Calu3 (cell line): ENCODE results near the gene TMEM182. TPM values are rescaled to one million over a fixed set of nuclear protein-coding genes. Genes with fewer than 3 reads are reported as not detected.

Experiments used
- BruUV-seq: library from RNA; stranded (reverse); fragments of 400-500 nt; replicated peaks from 2 replicates; lab custom pipeline; 2021; lab: Mats Ljungman, UMichigan
- CTCF ChIA-PET: fragments of 300-600 bp; sonication (Branson Sonifier 250); formaldehyde crosslinking; loops from one replicate; lab custom pipeline; 2022; ENCODE audit warnings: antibody characterized with exemption; lab: Charles Lee
- DNase-seq: peaks from one replicate; pipeline ENCODE4 v3.0.0; 2022
- H3K27ac Mint-ChIP-seq: one replicate; pipeline ENCODE4 v1.8.0; 2022; ENCODE audit warnings: mixed read lengths; ENCODE audit not compliant: unreplicated experiment
- H3K27me3 Mint-ChIP-seq: one replicate; pipeline ENCODE4 v1.8.0; 2022; ENCODE audit warnings: mixed read lengths; ENCODE audit not compliant: unreplicated experiment
- H3K36me3 Mint-ChIP-seq: one replicate; pipeline ENCODE4 v1.8.0; 2022; ENCODE audit warnings: mild to moderate bottlenecking, moderate library complexity, mixed read lengths; ENCODE audit not compliant: insufficient read depth, unreplicated experiment
- H3K4me1 Mint-ChIP-seq: one replicate; pipeline ENCODE4 v1.8.0; 2022; ENCODE audit warnings: mild to moderate bottlenecking, low read depth, mixed read lengths; ENCODE audit not compliant: unreplicated experiment
- H3K4me3 Mint-ChIP-seq: one replicate; pipeline ENCODE4 v1.8.0; 2022; ENCODE audit warnings: mild to moderate bottlenecking, low read depth, moderate library complexity, mixed read lengths; ENCODE audit not compliant: unreplicated experiment
- H3K9me3 Mint-ChIP-seq: one replicate; pipeline ENCODE4 v1.8.0; 2022; ENCODE audit warnings: low read depth, mixed read lengths; ENCODE audit not compliant: unreplicated experiment
- CTCF ChIP-seq: fragments of 200-600 bp; IDR thresholded peaks from one replicate; pipeline ENCODE4 v1.8.0; 2022; ENCODE audit warnings: antibody characterized with exemption; ENCODE audit not compliant: unreplicated experiment
- intact Hi-C: fragments of 100-400 bp; cut with micrococcal nuclease; formaldehyde crosslinking; loops from one replicate; pipeline ENCODE4 v1.10.0; 2022; ENCODE audit not compliant: unreplicated experiment
- total RNA-seq: library from RNA; stranded (reverse); gene quantifications from 2 replicates; pipeline ENCODE4 v1.2.3, GENCODE V29; 2022

Gene TMEM182
- total RNA-seq, 1 experiment from 2014 or later = 12.1 TPM

GRCh38 chr2:102826904-102827303 lies 65.1 kb downstream of the TMEM182 start:
- Mint-ChIP-seq H3K4me1 (no peaks in the 10 kb centered on the region), H3K9me3 (peaks cover 3% of the 10 kb centered on the region), H3K27ac (no peak overlapping the region), H3K36me3 (no peaks in the 10 kb centered on the region), H3K27me3 (no peaks in the 10 kb centered on the region), H3K4me3 (no peak overlapping the region)
- CTCF ChIA-PET = no interaction called here
- intact Hi-C loops = no loop called here
- TF ChIP-seq CTCF = no peak
- DNase-seq = no peak
- no TSS peak for BruUV-seq

DNA sequence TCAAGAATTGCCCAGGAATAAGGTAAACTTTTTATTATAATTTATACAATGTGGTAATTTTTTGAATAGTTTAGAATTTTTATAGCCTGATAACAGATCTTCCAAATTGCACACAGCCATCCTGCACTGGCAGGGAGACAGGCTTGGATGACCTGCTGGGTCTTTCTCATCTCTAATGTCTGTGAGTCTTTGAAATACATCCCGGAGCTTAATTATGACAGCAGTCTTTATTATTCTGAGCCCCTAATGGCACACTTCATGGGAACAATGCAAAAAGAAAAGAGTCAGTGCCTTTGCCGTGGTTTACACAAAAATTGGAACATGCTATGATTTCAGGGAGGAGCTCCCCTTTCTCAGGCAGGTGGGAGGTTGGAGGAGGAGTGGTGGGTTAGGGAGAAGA lies 71.0 kb downstream of the TMEM182 start:
- H3K9me3 Mint-ChIP-seq = no peaks in the 10 kb centered on the region
- no peaks in the 10 kb centered on the region for H3K4me1 Mint-ChIP-seq
- TF ChIP-seq CTCF = no peak
- CTCF ChIA-PET = interaction anchor here (0.6 kb wide), 1 partner anchor 346 kb away, joined by 3 read pairs; no protein-coding TSS in a partner anchor
- BruUV-seq = no TSS peak
- no peaks in the 10 kb centered on the region for H3K27me3 Mint-ChIP-seq
- intact Hi-C loops = no loop called here
- no peak overlapping the region for H3K4me3 Mint-ChIP-seq
- H3K27ac Mint-ChIP-seq = no peak overlapping the region
- DNase-seq = no peak
- H3K36me3 Mint-ChIP-seq = no peaks in the 10 kb centered on the region

DNA sequence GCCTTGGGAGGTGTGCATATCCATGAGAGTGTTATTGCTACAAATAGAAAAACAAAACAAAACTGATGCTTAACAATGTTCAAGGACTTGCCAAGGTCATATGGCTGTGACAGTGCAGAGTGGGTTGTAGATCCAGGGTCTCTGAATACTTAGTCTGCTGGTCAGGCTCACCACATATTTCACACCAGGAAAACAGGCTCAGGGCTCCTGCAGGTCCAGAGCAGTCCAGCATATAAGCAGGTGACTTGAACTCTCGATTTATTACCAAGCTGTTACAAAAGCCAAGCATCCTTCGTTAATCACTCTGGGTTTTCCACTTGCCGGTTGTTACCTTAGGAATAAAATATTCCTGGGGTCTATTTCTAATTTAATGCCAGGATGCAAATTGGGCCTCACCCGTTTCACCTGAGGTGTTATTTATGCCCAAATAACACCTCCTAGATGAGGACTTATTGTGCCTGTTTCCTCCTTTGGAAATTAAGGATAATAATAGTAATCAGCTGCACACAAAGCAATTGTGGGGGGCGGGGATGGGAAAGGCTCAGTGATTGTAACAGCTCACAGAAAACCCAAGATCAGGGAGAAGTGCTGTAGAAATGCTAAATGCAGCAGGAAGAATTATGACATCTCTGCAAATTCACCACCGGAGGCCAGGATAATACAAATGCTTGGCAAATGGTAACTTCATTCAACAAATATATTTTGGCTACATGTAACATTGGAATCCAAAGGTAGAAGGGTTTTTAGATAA lies 72.9 kb downstream of the TMEM182 start:
- TF ChIP-seq CTCF = no peak
- intact Hi-C loops = no loop called here
- Mint-ChIP-seq H3K27me3 (no peaks in the 10 kb centered on the region), H3K27ac (no peak overlapping the region), H3K36me3 (no peaks in the 10 kb centered on the region), H3K9me3 (no peaks in the 10 kb centered on the region), H3K4me1 (no peaks in the 10 kb centered on the region), H3K4me3 (no peak overlapping the region)
- CTCF ChIA-PET = no interaction called here
- no TSS peak for BruUV-seq
- DNase-seq = no peak

GRCh38 chr2:102837626-102838198 lies 75.9 kb downstream of the TMEM182 start:
- H3K9me3 Mint-ChIP-seq = no peaks in the 10 kb centered on the region

More at GRCh38 chr2:102837626-102838198, 75.9 kb downstream of the TMEM182 start:
- BruUV-seq = no TSS peak
- no peak for DNase-seq
- H3K4me3 Mint-ChIP-seq = no peak overlapping the region
- H3K27ac Mint-ChIP-seq = no peak overlapping the region
- intact Hi-C loops = no loop called here
- CTCF ChIA-PET = no interaction called here
- H3K36me3 Mint-ChIP-seq = no peaks in the 10 kb centered on the region
- H3K4me1 Mint-ChIP-seq = no peaks in the 10 kb centered on the region
- TF ChIP-seq CTCF = no peak
- no peaks in the 10 kb centered on the region for H3K27me3 Mint-ChIP-seq
